A673 (cell line): ENCODE results near the gene NKX2-3. TPM values are rescaled to one million over a fixed set of nuclear protein-coding genes. Genes with fewer than 3 reads are reported as not detected.

Source experiments
- Bru-seq: library from RNA; stranded (reverse); fragments of 400-500 nt; gene quantifications from one replicate; lab custom pipeline; 2021; lab: Mats Ljungman, UMichigan
- BruChase-seq, 2 experiments: library from RNA; stranded (reverse); fragments of 400-500 nt; gene quantifications; one replicate each; lab custom pipeline; 2021; lab: Mats Ljungman, UMichigan
- BruUV-seq: library from RNA; stranded (reverse); fragments of 400-500 nt; replicated peaks from 2 replicates; lab custom pipeline; 2021; lab: Mats Ljungman, UMichigan
- CTCF ChIA-PET: fragments of 300-600 bp; sonication (Branson Sonifier 250); formaldehyde crosslinking; loops from one replicate; lab custom pipeline; 2022; ENCODE audit warnings: antibody characterized with exemption; lab: Charles Lee
- POLR2A ChIA-PET: fragments of 300-600 bp; sonication (Branson Sonifier 250); formaldehyde crosslinking; loops from one replicate; lab custom pipeline; 2022; ENCODE audit warnings: antibody characterized with exemption; ENCODE audit not compliant: low non-redundant PET; lab: Charles Lee
- DNase-seq: peaks from one replicate; pipeline ENCODE4 v3.0.0-alpha.2; 2015; ENCODE audit warnings: low spot score
- H3K27ac ChIP-seq: fragments of 200-600 bp; sonication (generic); 2 replicates; pipeline ENCODE4 v1.5.1; 2016; ENCODE audit warnings: mixed run types, low read depth, mild to moderate bottlenecking, mixed read lengths, antibody characterized with exemption, low read length; ENCODE audit not compliant: poor library complexity, severe bottlenecking
- H3K27me3 ChIP-seq: fragments of 200-600 bp; sonication (generic); replicated peaks from 2 replicates; pipeline ENCODE4 v1.6.1; 2017; ENCODE audit warnings: mixed run types, low read depth, mild to moderate bottlenecking, mixed read lengths, antibody characterized with exemption, low read length; ENCODE audit not compliant: insufficient read depth, poor library complexity
- H3K36me3 ChIP-seq: fragments of 200-600 bp; sonication (generic); 2 replicates; pipeline ENCODE4 v1.6.1; 2016; ENCODE audit warnings: mixed run types, mild to moderate bottlenecking, mixed read lengths, antibody characterized with exemption, low read length; ENCODE audit not compliant: insufficient read depth, poor library complexity, severe bottlenecking
- H3K4me1 ChIP-seq: fragments of 200-600 bp; sonication (generic); 2 replicates; pipeline ENCODE4 v1.6.1; 2017; ENCODE audit warnings: mixed run types, mild to moderate bottlenecking, mixed read lengths, antibody characterized with exemption, low read length; ENCODE audit not compliant: insufficient read depth, poor library complexity, severe bottlenecking
- H3K4me3 ChIP-seq: fragments of 200-600 bp; sonication (generic); 2 replicates; pipeline ENCODE4 v1.5.1; 2016; ENCODE audit warnings: low read depth, mixed run types, mild to moderate bottlenecking, mixed read lengths, low read length; ENCODE audit not compliant: poor library complexity, severe bottlenecking
- H3K9me3 ChIP-seq: fragments of 200-600 bp; sonication (generic); 2 replicates; pipeline ENCODE4 v1.6.1; 2016; ENCODE audit warnings: mixed run types, low read depth, mild to moderate bottlenecking, mixed read lengths, antibody characterized with exemption, low read length; ENCODE audit not compliant: poor library complexity, severe bottlenecking
- EZH2 ChIP-seq: fragments of 200-600 bp; sonication (generic); IDR thresholded peaks from 2 replicates; pipeline ENCODE4 v1.6.1; 2017; ENCODE audit warnings: borderline replicate concordance, low read depth, mild to moderate bottlenecking, mixed read lengths, antibody characterized with exemption, low read length; ENCODE audit not compliant: poor library complexity, severe bottlenecking
- intact Hi-C: fragments of 100-400 bp; cut with micrococcal nuclease; formaldehyde crosslinking; loops from one replicate; pipeline ENCODE4 v1.10.0; 2022; ENCODE audit not compliant: unreplicated experiment
- long read RNA-seq: library from polyadenylated mRNA; stranded (forward); transcript quantifications from one replicate; pipeline ENCODE4 v2.0.0, GENCODE V29; 2022
- total RNA-seq: library from RNA; stranded (reverse); gene quantifications from 2 replicates; pipeline ENCODE4 v1.2.3, GENCODE V29; 2021
- TF ChIP-seq, protein P1 (sequence below): fragments of 300-800, 200-600 bp; sonication (generic); conservative IDR thresholded peaks from 2 replicates; pipeline ENCODE4 v1.5.1; 2017; ENCODE audit warnings: low read depth, mild to moderate bottlenecking, antibody characterized with exemption, low read length, moderate library complexity, mixed read lengths

Gene NKX2-3
- total RNA-seq (0.20 TPM in 1 of 2 replicates, not detected in the other), Bru-seq, nascent RNA (percentile 26 among the genes with signal in this experiment), BruChase-seq, experiment 1, labeled RNA remaining after a 2-hour chase (percentile 14 among the genes with signal in this experiment), BruChase-seq, experiment 2, labeled RNA remaining after a 6-hour chase (not detected)
- long read RNA-seq, result 0 reads

DNA sequence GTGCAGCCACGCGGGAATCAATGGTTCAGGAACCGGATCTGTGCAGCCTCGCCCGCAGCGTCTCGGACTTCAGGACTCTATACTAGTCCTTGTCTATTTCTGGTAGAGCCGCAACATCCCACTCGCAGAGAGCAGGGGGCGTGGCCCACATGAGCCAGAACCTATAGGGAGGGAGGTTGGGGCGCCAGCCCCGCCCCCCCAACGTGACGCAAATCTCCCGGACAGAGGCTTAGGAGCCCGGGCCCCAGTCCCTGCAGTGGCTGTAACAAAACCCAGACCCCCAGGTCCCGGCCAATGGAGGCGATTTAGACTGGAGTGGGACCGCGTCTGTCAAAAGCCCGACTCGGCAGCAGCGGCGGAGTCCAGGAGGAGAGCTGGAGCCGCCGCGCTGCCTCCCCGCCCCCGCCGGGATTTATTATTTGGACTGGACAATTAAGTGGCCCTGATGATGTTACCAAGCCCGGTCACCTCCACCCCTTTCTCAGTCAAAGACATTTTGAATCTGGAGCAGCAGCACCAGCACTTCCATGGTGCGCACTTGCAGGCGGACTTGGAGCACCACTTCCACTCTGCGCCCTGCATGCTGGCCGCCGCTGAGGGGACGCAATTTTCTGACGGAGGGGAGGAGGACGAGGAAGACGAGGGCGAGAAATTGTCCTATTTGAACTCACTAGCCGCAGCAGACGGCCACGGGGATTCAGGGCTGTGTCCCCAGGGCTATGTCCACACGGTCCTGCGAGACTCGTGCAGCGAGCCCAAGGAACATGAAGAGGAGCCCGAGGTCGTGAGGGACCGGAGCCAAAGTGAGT lies at the start of gene NKX2-3:
Gene NKX2-3 (plus strand): TSS at position 256 of the 809 bp plus-strand sequence. CDS start 190 bp downstream, at position 446.
- no peaks in the 10 kb centered on the region for H3K36me3 ChIP-seq
- no peak within 1 kb of the TSS for H3K27ac ChIP-seq
- no TSS peak for BruUV-seq
- peak; percentile 56 for TF ChIP-seq EZH2
- TF ChIP-seq, protein P1, sequence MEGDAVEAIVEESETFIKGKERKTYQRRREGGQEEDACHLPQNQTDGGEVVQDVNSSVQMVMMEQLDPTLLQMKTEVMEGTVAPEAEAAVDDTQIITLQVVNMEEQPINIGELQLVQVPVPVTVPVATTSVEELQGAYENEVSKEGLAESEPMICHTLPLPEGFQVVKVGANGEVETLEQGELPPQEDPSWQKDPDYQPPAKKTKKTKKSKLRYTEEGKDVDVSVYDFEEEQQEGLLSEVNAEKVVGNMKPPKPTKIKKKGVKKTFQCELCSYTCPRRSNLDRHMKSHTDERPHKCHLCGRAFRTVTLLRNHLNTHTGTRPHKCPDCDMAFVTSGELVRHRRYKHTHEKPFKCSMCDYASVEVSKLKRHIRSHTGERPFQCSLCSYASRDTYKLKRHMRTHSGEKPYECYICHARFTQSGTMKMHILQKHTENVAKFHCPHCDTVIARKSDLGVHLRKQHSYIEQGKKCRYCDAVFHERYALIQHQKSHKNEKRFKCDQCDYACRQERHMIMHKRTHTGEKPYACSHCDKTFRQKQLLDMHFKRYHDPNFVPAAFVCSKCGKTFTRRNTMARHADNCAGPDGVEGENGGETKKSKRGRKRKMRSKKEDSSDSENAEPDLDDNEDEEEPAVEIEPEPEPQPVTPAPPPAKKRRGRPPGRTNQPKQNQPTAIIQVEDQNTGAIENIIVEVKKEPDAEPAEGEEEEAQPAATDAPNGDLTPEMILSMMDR, result no peak
- peaks cover 96% of the 10 kb centered on the region for H3K27me3 ChIP-seq
- ChIA-PET POLR2A (no interaction called here), CTCF (no interaction called here)
- H3K4me1 ChIP-seq, result peaks cover 8% of the 10 kb centered on the region
- H3K9me3 ChIP-seq, result no peaks in the 10 kb centered on the region
- DNase-seq, result peak; percentile 91
- peak within 1 kb of the TSS; percentile 37 for H3K4me3 ChIP-seq
- intact Hi-C loops, result no loop called here

DNA sequence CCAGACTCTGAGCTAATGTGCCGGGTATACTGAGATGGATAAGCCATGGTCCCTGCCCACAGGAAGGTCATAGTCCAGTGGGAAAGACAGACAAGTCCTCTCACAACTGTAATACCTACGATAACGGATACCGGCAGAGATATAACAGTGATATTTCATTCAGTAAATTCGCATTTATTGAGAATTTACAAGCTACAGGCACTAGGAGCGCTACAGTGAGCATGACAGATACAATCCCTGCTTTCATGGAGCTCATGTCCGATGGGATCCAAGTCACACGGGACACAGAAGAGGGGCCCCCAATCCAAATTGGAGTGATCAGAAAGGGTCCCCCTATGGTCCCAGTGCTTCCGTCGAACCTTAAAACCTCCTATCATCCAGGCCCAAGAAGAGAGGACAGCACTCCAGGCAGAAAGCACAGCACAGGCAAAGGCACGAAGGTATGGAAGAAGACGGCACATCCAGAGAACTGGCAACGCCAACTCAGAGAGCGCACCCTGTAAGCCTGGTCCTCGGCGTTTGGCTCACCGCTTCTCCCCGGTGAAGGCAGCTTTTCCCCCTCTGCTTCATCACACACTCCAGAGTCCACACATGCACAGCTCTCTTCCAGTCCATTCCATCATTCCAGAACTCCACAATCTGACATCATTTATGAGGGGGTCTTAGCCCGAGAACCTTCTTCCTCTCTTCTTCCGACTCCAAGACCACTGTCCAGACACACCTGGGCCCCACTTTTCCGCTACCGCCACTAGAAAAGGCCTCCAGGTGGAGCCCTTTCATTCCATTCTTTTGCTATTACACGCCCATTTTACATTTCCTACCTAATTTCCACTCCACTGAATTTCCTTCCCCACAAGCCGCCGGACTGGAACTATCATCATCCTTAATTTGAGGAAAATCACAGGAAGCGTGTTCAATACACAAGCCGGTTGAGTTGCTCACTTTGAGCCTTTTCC lies 47.8 kb upstream of the NKX2-3 start:
- no peak overlapping the region for H3K27ac ChIP-seq
- H3K27me3 ChIP-seq, result peaks cover 52% of the 10 kb centered on the region
- POLR2A ChIA-PET, result no interaction called here
- intact Hi-C loops, result no loop called here
- no peak for DNase-seq
- H3K4me1 ChIP-seq, result no peaks in the 10 kb centered on the region
- CTCF ChIA-PET, result interaction anchor here (0.6 kb wide), 1 partner anchor 203 kb away, joined by 4 read pairs; no protein-coding TSS in a partner anchor
- no peak overlapping the region for H3K4me3 ChIP-seq
- H3K9me3 ChIP-seq, result no peaks in the 10 kb centered on the region
- no TSS peak for BruUV-seq
- TF ChIP-seq, protein P1, result no peak
- no peak for TF ChIP-seq EZH2
- no peaks in the 10 kb centered on the region for H3K36me3 ChIP-seq
